ENCODE results near the gene CFTR. TPM values are rescaled to one million over a fixed set of nuclear protein-coding genes. Genes with fewer than 3 reads are reported as not detected.

CFTR gene
- total RNA-seq, 1 experiment from 2014 or later, result 1.2 TPM

- Histone ChIP-seq H3K56ac (ENCODE audit: insufficient read length, low read depth, low read length) (no peak overlapping the region), H3K79me2 (ENCODE audit: insufficient read depth, low read length) (no peaks in the 10 kb centered on the region), H3K27ac (ENCODE audit: insufficient read length, low read depth, low read length) (no peak overlapping the region), H3K9me3 (ENCODE audit: control insufficient read depth, low read depth, low read length) (no peaks in the 10 kb centered on the region), H4K5ac (ENCODE audit: insufficient read length, low read depth, low read length) (no peak overlapping the region), H3K4me1 (ENCODE audit: insufficient read depth, low read length) (no peaks in the 10 kb centered on the region), H2BK20ac (ENCODE audit: low read depth, low read length, poor library complexity, severe bottlenecking) (no peak overlapping the region), H3K14ac (ENCODE audit: insufficient read depth, low read length) (no peak overlapping the region), H2BK5ac (ENCODE audit: insufficient read length, low read length) (no peak overlapping the region), H3K9ac (ENCODE audit: extremely low read depth, insufficient read length, low read length) (no peak overlapping the region), H4K91ac (ENCODE audit: insufficient read length, low read depth, low read length) (no peak overlapping the region), H3K23ac (ENCODE audit: insufficient read length, low read depth, low read length) (no peak overlapping the region), H2BK120ac (ENCODE audit: low read depth, low read length, poor library complexity, severe bottlenecking) (no peak overlapping the region), H3T11ph (ENCODE audit: low read length) (no peak overlapping the region), H3K4me2 (ENCODE audit: insufficient read depth, insufficient read length, low read length) (no peak overlapping the region), H3K18ac (ENCODE audit: insufficient read length, low read depth, low read length) (no peak overlapping the region), H4K20me1 (ENCODE audit: control insufficient read depth, insufficient read depth, insufficient read length) (no peaks in the 10 kb centered on the region), H2BK12ac (ENCODE audit: insufficient read length, low read depth, low read length) (no peak overlapping the region), H4K8ac (replicated peaks; ENCODE audit: insufficient read length, low read depth, low read length) (no peak overlapping the region), H3K27me3 (ENCODE audit: insufficient read depth, low read length) (no peaks in the 10 kb centered on the region), H2AFZ (ENCODE audit: low read length) (no peak overlapping the region), H3K79me1 (ENCODE audit: insufficient read depth, low read depth, low read length, poor library complexity, severe bottlenecking) (no peaks in the 10 kb centered on the region), H2AK5ac (ENCODE audit: insufficient read length, low read length) (no peak overlapping the region), H2BK15ac (ENCODE audit: low read depth, low read length) (no peak overlapping the region), H3K23me2 (ENCODE audit: insufficient read length, low read depth, low read length, poor library complexity, severe bottlenecking) (no peaks in the 10 kb centered on the region), H3K4ac (ENCODE audit: low read depth, low read length) (no peak overlapping the region)
- Mint-ChIP-seq H3K27ac (no peak overlapping the region), H3K36me3 (ENCODE audit: insufficient read depth in 1 of 3, low read depth in 3 of 3) (no peaks in the 10 kb centered on the region), H3K9me3 (no peaks in the 10 kb centered on the region; a peak in 1 of 5 replicates), H3K4me1 (peaks cover 5 to 7% of the 10 kb centered on the region in 2 experiments; a peak in 3 of 4 replicates), H3K27me3 (ENCODE audit: low read depth) (no peaks in the 10 kb centered on the region; the same call in 1 of the 2 replicates), H3K4me3 (no peak overlapping the region)
- WGBS (ENCODE audit: extremely low coverage, insufficient read length, low lambda C conversion rate), result no CpG with 5 or more reads among the region's 1 CpG
- DNase-seq, result no peak
- TF ChIP-seq CTCF (conservative IDR thresholded peaks at IDR 0.05), result no peak
Measured at GRCh38 chr7:117581424-117581823, 101.6 kb downstream of the CFTR start.
